Endometrial microvascular endothelial cells (primary cell): ENCODE results near the gene MYO1D. TPM values are rescaled to one million over a fixed set of nuclear protein-coding genes. Genes with fewer than 3 reads are reported as not detected.

Source experiments
- in situ Hi-C: cut with HindIII; loops from 2 replicates; pipeline ENCODE4 v1.10.0; 2017; ENCODE audit warnings: low sequenced_read_pairs, low pct_unique_long_range_greater_than_20kb; ENCODE audit errors: inconsistent ontology term
- total RNA-seq: library from RNA; depleted of rRNA; stranded (reverse); fragments of >200 nt; gene quantifications from one replicate; pipeline ENCODE4 v1.2.3, GENCODE V29; 2015; ENCODE audit errors: inconsistent ontology term

The MYO1D gene
- total RNA-seq, 1 donor from 2014 or later, result 29.8 TPM

- in situ Hi-C loops, result no loop called here
These were observed 81.5 kb downstream of the MYO1D start for GRCh38 chr17:32795339-32795979.

GRCh38 chr17:32794533-32795246 lies 82.2 kb downstream of the MYO1D start:
- in situ Hi-C loops, result no loop called here

GRCh38 chr17:32793841-32794240 lies 83.1 kb downstream of the MYO1D start:
- in situ Hi-C loops, result no loop called here

GRCh38 chr17:32792207-32792606 lies 84.7 kb downstream of the MYO1D start:
- in situ Hi-C loops, result no loop called here

GRCh38 chr17:32786169-32786568 lies 90.8 kb downstream of the MYO1D start:
- in situ Hi-C loops, result no loop called here

- in situ Hi-C loops, result no loop called here
These were observed 92.8 kb downstream of the MYO1D start for GRCh38 chr17:32784113-32784512.

GRCh38 chr17:32783602-32784001 lies 93.3 kb downstream of the MYO1D start:
- in situ Hi-C loops, result no loop called here

- in situ Hi-C loops, result no loop called here
These were observed 96.2 kb downstream of the MYO1D start for GRCh38 chr17:32780721-32781120.

GRCh38 chr17:32777922-32778321 lies 99.0 kb downstream of the MYO1D start:
- in situ Hi-C loops, result no loop called here

- in situ Hi-C loops, result no loop called here
These were observed 99.5 kb downstream of the MYO1D start for GRCh38 chr17:32777436-32777835.

- in situ Hi-C loops, result no loop called here
These were observed 102.2 kb downstream of the MYO1D start for GRCh38 chr17:32774695-32775084.

- in situ Hi-C loops, result no loop called here
These were observed 102.8 kb downstream of the MYO1D start for GRCh38 chr17:32773856-32774694.

- in situ Hi-C loops, result no loop called here
These were observed 104.4 kb downstream of the MYO1D start for GRCh38 chr17:32772453-32773025.

- in situ Hi-C loops, result no loop called here
These were observed 105.5 kb downstream of the MYO1D start for GRCh38 chr17:32771396-32771795.

GRCh38 chr17:32769846-32770245 lies 107.1 kb downstream of the MYO1D start:
- in situ Hi-C loops, result no loop called here

- in situ Hi-C loops, result no loop called here
These were observed 113.0 kb downstream of the MYO1D start for GRCh38 chr17:32763855-32764439.

- in situ Hi-C loops, result no loop called here
These were observed 117.4 kb downstream of the MYO1D start for GRCh38 chr17:32759476-32759875.

- in situ Hi-C loops, result no loop called here
These were observed 119.0 kb downstream of the MYO1D start for GRCh38 chr17:32757963-32758362.

- in situ Hi-C loops, result no loop called here
These were observed 120.2 kb downstream of the MYO1D start for GRCh38 chr17:32756696-32757095.
